Muscle layer of duodenum (tissue), 2 donors: ENCODE data around the gene PRR20D.
"Not testable (repeated sequence)": the region's sequence is repeated elsewhere in the genome, so short reads cannot be mapped to it uniquely, and the experiment has no call there.

Experiments
- H3K27ac ChIP-seq: one replicate; pipeline ENCODE4 v1.7.0; 2013; ENCODE audit warnings: mild to moderate bottlenecking, low read length
- H3K27me3 ChIP-seq: one replicate; pipeline ENCODE4 v1.7.0; 2013; ENCODE audit warnings: low read depth, mild to moderate bottlenecking, control low read depth, low read length
- H3K36me3 ChIP-seq, 2 donors: one replicate each; pipeline ENCODE4 v1.7.0; 2013; ENCODE audit warnings: low read length in 2 of 2, control low read depth in 1 of 2, mild to moderate bottlenecking in 1 of 2; ENCODE audit not compliant: insufficient read depth in 2 of 2, control insufficient read depth in 1 of 2
- H3K4me1 ChIP-seq, 2 donors: one replicate each; pipeline ENCODE4 v1.7.0; 2013; ENCODE audit warnings: low read length in 2 of 2, mild to moderate bottlenecking in 2 of 2, control low read depth in 1 of 2, moderate library complexity in 1 of 2; ENCODE audit not compliant: insufficient read depth in 2 of 2, control insufficient read depth in 1 of 2
- H3K4me3 ChIP-seq, 2 donors: one replicate each; pipeline ENCODE4 v1.7.0; 2013; ENCODE audit warnings: low read length in 2 of 2, low read depth in 1 of 2, mild to moderate bottlenecking in 1 of 2
- H3K9me3 ChIP-seq, 2 donors: one replicate each; pipeline ENCODE4 v1.7.0; 2013; ENCODE audit warnings: low read length in 2 of 2, control low read depth in 1 of 2, mild to moderate bottlenecking in 1 of 2; ENCODE audit not compliant: control insufficient read depth in 1 of 2
- donor health status: healthy.

Gene PRR20D

GRCh38 chr13:57160332-57160731 is at the start of gene PRR20D:
Gene PRR20D, plus strand, starts transcription at chr13:57160632. Its CDS starts 387 bp downstream, at chr13:57161019.
- H3K4me3 ChIP-seq, H3K9me3 ChIP-seq, H3K36me3 ChIP-seq, H3K4me1 ChIP-seq, H3K27ac ChIP-seq, H3K27me3 ChIP-seq: not testable (repeated sequence)

GRCh38 chr13:57114945-57115344 is 45.5 kb upstream of the PRR20D start:
- H3K9me3 ChIP-seq, result peaks cover 0 to 7% of the 10 kb centered on the region in 2 donors
- H3K36me3 ChIP-seq, result no peaks in the 10 kb centered on the region
- H3K4me1 ChIP-seq, result no peaks in the 10 kb centered on the region
- no peak overlapping the region for H3K4me3 ChIP-seq
- H3K27ac ChIP-seq, result no peak overlapping the region
- H3K27me3 ChIP-seq, result no peaks in the 10 kb centered on the region

GRCh38 chr13:57123681-57124080 is 36.8 kb upstream of the PRR20D start:
- H3K4me1 ChIP-seq, result no peaks in the 10 kb centered on the region
- no peaks in the 10 kb centered on the region for H3K27me3 ChIP-seq
- H3K27ac ChIP-seq, result no peak overlapping the region
- no peaks in the 10 kb centered on the region for H3K9me3 ChIP-seq
- no peaks in the 10 kb centered on the region for H3K36me3 ChIP-seq
- no peak overlapping the region for H3K4me3 ChIP-seq

GRCh38 chr13:57128909-57129308 is 31.5 kb upstream of the PRR20D start:
- Histone ChIP-seq H3K27me3 (no peaks in the 10 kb centered on the region), H3K4me3 (no peak overlapping the region)

GRCh38 chr13:57136093-57136492 is 24.3 kb upstream of the PRR20D start:
- no peaks in the 10 kb centered on the region for H3K4me1 ChIP-seq
- no peak overlapping the region for H3K27ac ChIP-seq
- H3K9me3 ChIP-seq, result peaks cover 0 to 2% of the 10 kb centered on the region in 2 donors

More at GRCh38 chr13:57128909-57129308, 31.5 kb upstream of the PRR20D start:
- no peak overlapping the region for H3K27ac ChIP-seq
- H3K36me3 ChIP-seq, result no peaks in the 10 kb centered on the region
- no peaks in the 10 kb centered on the region for H3K9me3 ChIP-seq
- H3K4me1 ChIP-seq, result no peaks in the 10 kb centered on the region

GRCh38 chr13:57137585-57137984 is 22.8 kb upstream of the PRR20D start:
- Histone ChIP-seq H3K4me3 (no peak overlapping the region), H3K27ac (no peak overlapping the region), H3K9me3 (peaks cover 0 to 2% of the 10 kb centered on the region in 2 donors), H3K27me3 (no peaks in the 10 kb centered on the region), H3K4me1 (no peaks in the 10 kb centered on the region), H3K36me3 (no peaks in the 10 kb centered on the region)

More at GRCh38 chr13:57136093-57136492, 24.3 kb upstream of the PRR20D start:
- Histone ChIP-seq H3K27me3 (no peaks in the 10 kb centered on the region), H3K4me3 (no peak overlapping the region), H3K36me3 (no peaks in the 10 kb centered on the region)

- no peak overlapping the region for H3K4me3 ChIP-seq
- peaks cover 0 to 2% of the 10 kb centered on the region in 2 donors for H3K9me3 ChIP-seq
- H3K4me1 ChIP-seq, result no peaks in the 10 kb centered on the region
- H3K27me3 ChIP-seq, result no peaks in the 10 kb centered on the region
- H3K36me3 ChIP-seq, result no peaks in the 10 kb centered on the region
- H3K27ac ChIP-seq, result no peak overlapping the region
Measured at GRCh38 chr13:57138988-57139387, 21.4 kb upstream of the PRR20D start.

GRCh38 chr13:57139781-57140180 is 20.7 kb upstream of the PRR20D start:
- not testable (repeated sequence) for H3K36me3 ChIP-seq, H3K27me3 ChIP-seq, H3K4me3 ChIP-seq, H3K4me1 ChIP-seq, H3K9me3 ChIP-seq, H3K27ac ChIP-seq

- H3K4me1 ChIP-seq, H3K27me3 ChIP-seq, H3K9me3 ChIP-seq, H3K27ac ChIP-seq, H3K4me3 ChIP-seq, H3K36me3 ChIP-seq: not testable (repeated sequence)
Measured at GRCh38 chr13:57140235-57140968, 20.0 kb upstream of the PRR20D start, which contains the start of gene PRR20A. Gene PRR20A, plus strand, starts transcription at chr13:57140918. Its CDS starts 387 bp downstream, at chr13:57141305.

GRCh38 chr13:57147188-57147587 is 13.2 kb upstream of the PRR20D start, which contains the start of gene PRR20B:
Gene PRR20B, plus strand, starts transcription at chr13:57147488. Its CDS starts 387 bp downstream, at chr13:57147875.
- H3K9me3 ChIP-seq, H3K4me1 ChIP-seq, H3K4me3 ChIP-seq, H3K36me3 ChIP-seq, H3K27me3 ChIP-seq, H3K27ac ChIP-seq: not testable (repeated sequence)

GRCh38 chr13:57148106-57148505 is 12.3 kb upstream of the PRR20D start:
- not testable (repeated sequence) for H3K4me3 ChIP-seq, H3K27ac ChIP-seq, H3K4me1 ChIP-seq, H3K36me3 ChIP-seq, H3K27me3 ChIP-seq, H3K9me3 ChIP-seq

- H3K36me3 ChIP-seq, H3K9me3 ChIP-seq, H3K4me3 ChIP-seq, H3K27ac ChIP-seq, H3K27me3 ChIP-seq, H3K4me1 ChIP-seq: not testable (repeated sequence)
Measured at GRCh38 chr13:57153761-57154160, 6.7 kb upstream of the PRR20D start, which contains the start of gene PRR20C. Gene PRR20C, plus strand, starts transcription at chr13:57154061. Its CDS starts 387 bp downstream, at chr13:57154448.
